Measurements from ENCODE around the gene LPP.

The LPP gene

GRCh38 chr3:188198001-188198400 lies 44.0 kb downstream of the LPP start:
- DNase-seq (ENCODE audit: low read depth): no peak

- DNase-seq (ENCODE audit: low read depth): no peak
These were observed 44.9 kb downstream of the LPP start for GRCh38 chr3:188198760-188199327.

- no peak for DNase-seq (ENCODE audit: low read depth)
These were observed 45.4 kb downstream of the LPP start for GRCh38 chr3:188199386-188199785.

- DNase-seq (ENCODE audit: low read depth): no peak
These were observed 46.5 kb downstream of the LPP start for GRCh38 chr3:188200481-188200880.

GRCh38 chr3:188202358-188203138 lies 48.6 kb downstream of the LPP start:
- DNase-seq (ENCODE audit: low read depth): no peak

- no peak for DNase-seq (ENCODE audit: low read depth)
These were observed 50.6 kb downstream of the LPP start for GRCh38 chr3:188204526-188204925.

- no peak for DNase-seq (ENCODE audit: low read depth)
These were observed 52.0 kb downstream of the LPP start for GRCh38 chr3:188205992-188206416.

GRCh38 chr3:188206787-188207186 lies 52.8 kb downstream of the LPP start:
- DNase-seq (ENCODE audit: low read depth): no peak

- no peak for DNase-seq (ENCODE audit: low read depth)
These were observed 54.1 kb downstream of the LPP start for GRCh38 chr3:188207941-188208515.

- DNase-seq (ENCODE audit: low read depth): no peak
These were observed 54.6 kb downstream of the LPP start for GRCh38 chr3:188208516-188208981.

- no peak for DNase-seq (ENCODE audit: low read depth)
These were observed 55.1 kb downstream of the LPP start for GRCh38 chr3:188209034-188209433.

- DNase-seq (ENCODE audit: low read depth): no peak
These were observed 55.8 kb downstream of the LPP start for GRCh38 chr3:188209740-188210139.

GRCh38 chr3:188211476-188211875 lies 57.5 kb downstream of the LPP start:
- no peak for DNase-seq (ENCODE audit: low read depth)

GRCh38 chr3:188212308-188212969 lies 58.5 kb downstream of the LPP start:
- no peak for DNase-seq (ENCODE audit: low read depth)

GRCh38 chr3:188214442-188214841 lies 60.5 kb downstream of the LPP start:
- DNase-seq (ENCODE audit: low read depth): no peak

- DNase-seq (ENCODE audit: low read depth): no peak
These were observed 61.2 kb downstream of the LPP start for GRCh38 chr3:188215129-188215528.

GRCh38 chr3:188217011-188217463 lies 63.1 kb downstream of the LPP start:
- no peak for DNase-seq (ENCODE audit: low read depth)

GRCh38 chr3:188217726-188218125 lies 63.8 kb downstream of the LPP start:
- DNase-seq (ENCODE audit: low read depth): no peak

- no peak for DNase-seq (ENCODE audit: low read depth)
These were observed 64.6 kb downstream of the LPP start for GRCh38 chr3:188218603-188219002.

- no peak for DNase-seq (ENCODE audit: low read depth)
These were observed 65.2 kb downstream of the LPP start for GRCh38 chr3:188219147-188219546.

GRCh38 chr3:188220097-188220788 lies 66.3 kb downstream of the LPP start:
- no peak for DNase-seq (ENCODE audit: low read depth)

All from HS-5 (cell line).